NCI-H128 (cell line): Measurements from ENCODE around the gene CCDC43.

Experiments used
- DNase-seq: peaks from one replicate; lab custom pipeline; 2025; ENCODE audit not compliant: unreplicated experiment; lab: John Stamatoyannopoulos, UW

The CCDC43 gene

GRCh38 chr17:44627513-44628242, 61.9 kb downstream of the CCDC43 start:
- no peak for DNase-seq
